K562 (cell line): Measurements from ENCODE around the gene SIRPG. TPM values are rescaled to one million over a fixed set of nuclear protein-coding genes. Genes with fewer than 3 reads are reported as not detected.

Source experiments
- ATAC-seq: fragments of 200-7000 bp; cut with Tn5 transposase; 3 replicates; pipeline ENCODE4 v1.9.1; 2020; ENCODE audit warnings: moderate library complexity
- Bru-seq: library from RNA; stranded (reverse); fragments of 400-500 nt; gene quantifications from one replicate; lab custom pipeline; 2021; lab: Mats Ljungman, UMichigan
- BruChase-seq, 2 experiments: library from RNA; stranded (reverse); fragments of 400-500 nt; gene quantifications; one replicate each; lab custom pipeline; 2021; lab: Mats Ljungman, UMichigan
- BruUV-seq: library from RNA; stranded (reverse); fragments of 400-500 nt; replicated peaks from 2 replicates; lab custom pipeline; 2021; lab: Mats Ljungman, UMichigan
- CTCF ChIA-PET: fragments of 300-600 bp; formaldehyde crosslinking; extraction: SDS; loops from one replicate; lab custom pipeline; 2021; ENCODE audit warnings: low intra/inter-chr PET ratio; lab: Yijun Ruan, JAX
- POLR2A ChIA-PET: fragments of 300-600, 350-650 bp; sonication (Branson Sonifier 250); formaldehyde crosslinking; extraction: SDS; loops from one replicate; lab custom pipeline; 2021; ENCODE audit warnings: antibody characterized with exemption, inconsistent platforms; lab: Yijun Ruan, JAX
- DNase-seq, 4 experiments: peaks; one replicate each; pipeline versions ENCODE4 v3.0.0 to v3.0.0-alpha.2; 2011 to 2018; ENCODE audit warnings: low spot score in 3 of 4, mixed read lengths in 3 of 4; ENCODE audit errors: extremely low read depth in 1 of 4
- FAIRE-seq: peaks from 2 replicates; lab custom pipeline; 2011; peaks lifted over from hg19 to GRCh38; lab: Jason Lieb, UNC
- H2AFZ ChIP-seq: 2 replicates; pipeline ENCODE4 v1.6.0; 2011; ENCODE audit warnings: low read depth, low read length, control low read depth, inconsistent platforms
- H3K27ac ChIP-seq: fragments of 200-600 bp; 3 replicates; pipeline ENCODE4 v1.8.0; 2011; ENCODE audit warnings: low read depth, mild to moderate bottlenecking, control low read depth, inconsistent platforms, low read length, moderate library complexity, mixed read lengths; ENCODE audit errors: extremely low read depth
- H3K27me3 ChIP-seq, 2 experiments: fragments of 300-600 bp in 1 of 2; 2 replicates in 1 of 2; 3 replicates in 1 of 2; pipeline versions ENCODE4 v1.6.0 to v1.8.0; 2011; ENCODE audit warnings: inconsistent platforms in 2 of 2, low read length in 2 of 2, mild to moderate bottlenecking in 1 of 2, mixed read lengths in 1 of 2, moderate library complexity in 1 of 2; ENCODE audit not compliant: control insufficient read depth in 2 of 2, insufficient read depth in 2 of 2
- H3K36me3 ChIP-seq: fragments of 300-600 bp; 3 replicates; pipeline ENCODE4 v1.8.0; 2011; ENCODE audit warnings: mild to moderate bottlenecking, low read length, inconsistent platforms; ENCODE audit not compliant: control insufficient read depth, insufficient read depth
- H3K4me1 ChIP-seq, 2 experiments: fragments of 200-600 bp in 1 of 2; replicated peaks in 1 of 2; 2 replicates in 1 of 2; 3 replicates in 1 of 2; pipeline versions ENCODE4 v1.5.1 to v1.8.0; 2011; ENCODE audit warnings: inconsistent platforms in 2 of 2, low read length in 2 of 2, mild to moderate bottlenecking in 1 of 2, mixed read lengths in 1 of 2, moderate library complexity in 1 of 2; ENCODE audit not compliant: control insufficient read depth in 2 of 2, insufficient read depth in 2 of 2
- H3K4me2 ChIP-seq: 2 replicates; pipeline ENCODE4 v1.6.1; 2011; ENCODE audit warnings: low read length, control low read depth, inconsistent platforms, mixed read lengths; ENCODE audit not compliant: insufficient read depth
- H3K4me3 ChIP-seq: fragments of 200-600 bp; sonication (generic), shearing (Covaris generic); 2 replicates; pipeline ENCODE4 v1.5.1; 2016; ENCODE audit warnings: control low read depth, inconsistent platforms
- H3K79me2 ChIP-seq: fragments of 200-600 bp; 3 replicates; pipeline ENCODE4 v1.8.0; 2011; ENCODE audit warnings: low read length, inconsistent platforms; ENCODE audit not compliant: control insufficient read depth, insufficient read depth
- H3K9ac ChIP-seq, 2 experiments: 2 replicates each; pipeline versions ENCODE4 v1.6.0 to v1.6.1; 2011; ENCODE audit warnings: low read depth in 2 of 2, low read length in 2 of 2, control low read depth in 1 of 2, inconsistent platforms in 1 of 2, mild to moderate bottlenecking in 1 of 2, mixed read lengths in 1 of 2; ENCODE audit not compliant: insufficient read depth in 1 of 2
- H3K9me1 ChIP-seq: one replicate; pipeline ENCODE4 v1.6.0; 2011; ENCODE audit warnings: inconsistent platforms, mild to moderate bottlenecking, low read length, moderate library complexity; ENCODE audit not compliant: control insufficient read depth, insufficient read depth
- H3K9me3 ChIP-seq: replicated peaks from 2 replicates; pipeline ENCODE4 v1.5.1; 2011; ENCODE audit warnings: low read depth, low read length, inconsistent platforms; ENCODE audit not compliant: control insufficient read depth, insufficient read depth
- H4K20me1 ChIP-seq: replicated peaks from 2 replicates; pipeline ENCODE4 v1.6.1; 2011; ENCODE audit warnings: low read length, inconsistent platforms, mixed read lengths; ENCODE audit not compliant: control insufficient read depth, insufficient read depth
- CUX1 ChIP-seq: fragments of 200-800 bp; sonication (Bioruptor generic); IDR thresholded peaks from 2 replicates; pipeline ENCODE4 v1.6.1; 2016; ENCODE audit warnings: missing genetic modification characterization, missing compliant biosample characterization
- RCOR1 ChIP-seq, 2 experiments: IDR thresholded peaks; 2 replicates each; pipeline ENCODE4 v1.6.1; 2012; ENCODE audit warnings: low read depth in 2 of 2, low read length in 2 of 2, borderline replicate concordance in 1 of 2, improper control_type of control experiment in 1 of 2
- SNAPC5 ChIP-seq: fragments of 250-450 bp; sonication (Bioruptor Pico); IDR thresholded peaks from 2 replicates; pipeline ENCODE4 v1.8.0; 2021; ENCODE audit warnings: moderate library complexity, mild to moderate bottlenecking, inconsistent platforms
- ZNF124 ChIP-seq: sonication (generic); formaldehyde crosslinking; IDR thresholded peaks from 2 replicates; pipeline ENCODE4 v1.8.1; 2022; ENCODE audit warnings: missing genetic modification reagents
- WGBS: fragments of 100-300 bp; shearing (Covaris generic); methylation state at CpG from one replicate; pipeline ENCODE4 v1.1.6; 2016; ENCODE audit warnings: low coverage, mixed read lengths; ENCODE audit not compliant: insufficient coverage; ENCODE audit errors: missing lambda C conversion rate; 5-methylcytosine and 5-hydroxymethylcytosine counted together
- in situ Hi-C: fragments of 300-500 bp; cut with MboI; formaldehyde crosslinking; loops from 4 replicates; pipeline ENCODE4 v1.15.0; 2018; ENCODE audit warnings: inconsistent platforms, mixed read lengths
- intact Hi-C: fragments of 100-400 bp; cut with micrococcal nuclease; formaldehyde crosslinking; loops from 2 replicates; pipeline ENCODE4 v1.14.2; 2022
- long read RNA-seq, 3 experiments: library from polyadenylated mRNA in 2 of 3; library from RNA in 1 of 3; unstranded in 2 of 3; stranded (forward) in 1 of 3; transcript quantifications; one replicate each; pipeline ENCODE4 v2.0.0, GENCODE V29; 2019 to 2022
- polyA minus RNA-seq, 3 experiments: library from RNA; depleted of rRNA, polyadenylated mRNA; stranded (reverse); fragments of >200 nt; gene quantifications; 2 replicates each; pipeline ENCODE4 v1.2.3, GENCODE V29; 2011
- polyA plus RNA-seq, 8 experiments: library from polyadenylated mRNA; depleted of rRNA in 4 of 8; stranded (reverse) in 5 of 8; unstranded in 3 of 8; fragments of >200 nt; fragmentation: Nextera tagmentation in 2 of 8; fragmentation: Illumina TruSeq in 1 of 8; extraction: Ambion mirVana in 2 of 8; extraction: Trizol in 1 of 8; gene quantifications; 2 replicates each; pipeline versions ENCODE4 v1.2.1 to v1.2.3, GENCODE V29; 2011 to 2014; ENCODE audit warnings: inconsistent platforms in 1 of 8, missing spikeins in 1 of 8
- total RNA-seq, 7 experiments: library from RNA; depleted of rRNA in 6 of 7; stranded (reverse); fragments of >200 nt in 6 of 7; fragmentation: Illumina TruSeq in 2 of 7; extraction: Trizol in 2 of 7; gene quantifications; 2 replicates each; pipeline versions ENCODE4 v1.2.1 to v1.2.3, GENCODE V29; 2011 to 2021; ENCODE audit warnings: low replicate concordance in 1 of 7

Gene SIRPG
- total RNA-seq (2011; cell fraction: chromatin; rRNA removed; ENCODE audit: low replicate concordance): not detected in 2 replicates
- total RNA-seq (2011; cell fraction: nucleolus; rRNA removed): not detected in 2 replicates
- total RNA-seq (2011; cell fraction: nucleoplasm; rRNA removed): not detected in 2 replicates
- total RNA-seq (2014; rRNA removed) (not detected in 2 replicates), total RNA-seq (2014; rRNA removed; fragmentation: Illumina TruSeq; extraction: Trizol) (not detected in 2 replicates), total RNA-seq (2015; rRNA removed; fragmentation: Illumina TruSeq; extraction: Trizol) (not detected in 2 replicates), total RNA-seq (2021) (not detected in 2 replicates), polyA plus RNA-seq (2011; rRNA removed) (not detected in 2 replicates), polyA plus RNA-seq (2014; fragmentation: Illumina TruSeq; extraction: Trizol) (not detected in 2 replicates), polyA plus RNA-seq (2014; fragmentation: Nextera tagmentation; extraction: Ambion mirVana) (not detected), polyA plus RNA-seq (2014; rRNA removed) (not detected in 2 replicates), polyA minus RNA-seq (2011; rRNA and poly(A)+ RNA removed) (not detected in 2 replicates), Bru-seq, nascent RNA (not detected), BruChase-seq, experiment 1, labeled RNA remaining after a 2-hour chase (not detected), BruChase-seq, experiment 2, labeled RNA remaining after a 6-hour chase (not detected)
- polyA plus RNA-seq (2011; cell fraction: cytosol; rRNA removed): not detected in 2 replicates
- not detected in 2 replicates for polyA plus RNA-seq (2011; cell fraction: nucleus; rRNA removed)
- not detected in 2 replicates for polyA plus RNA-seq (2012)
- polyA minus RNA-seq (2011; cell fraction: cytosol; rRNA and poly(A)+ RNA removed): not detected in 2 replicates
- not detected in 2 replicates for polyA minus RNA-seq (2011; cell fraction: nucleus; rRNA and poly(A)+ RNA removed)
- long read RNA-seq, experiment 1: 0 reads
- long read RNA-seq, experiment 2: 0 reads
- long read RNA-seq, experiment 3: 0 reads

- in situ Hi-C loops (no loop called here), intact Hi-C loops (no loop called here)
- H3K9me3 ChIP-seq: no peaks in the 10 kb centered on the region
- ATAC-seq (no peak), FAIRE-seq (no peak), DNase-seq (no peak)
- BruUV-seq: no TSS peak
- no peak within 1 kb of the TSS for H3K4me3 ChIP-seq
- H2AFZ ChIP-seq: no peak within 1 kb of the TSS
- WGBS: 1% methylated on average over 5 of the region's 5 CpGs
- H3K36me3 ChIP-seq: no peaks in the 10 kb centered on the region
- H4K20me1 ChIP-seq: no peaks in the 10 kb centered on the region
- no peak within 1 kb of the TSS for H3K4me2 ChIP-seq
- no peaks in the 10 kb centered on the region; a peak in 1 of 5 replicates for H3K27me3 ChIP-seq
- no peaks in the 10 kb centered on the region for H3K9me1 ChIP-seq
- ChIA-PET POLR2A (no interaction called here), CTCF (no interaction called here)
- H3K4me1 ChIP-seq: no peaks in the 10 kb centered on the region
- no peaks in the 10 kb centered on the region for H3K79me2 ChIP-seq
- H3K9ac ChIP-seq: no peak within 1 kb of the TSS
- H3K27ac ChIP-seq: no peak within 1 kb of the TSS
- TF ChIP-seq ZNF124 (CRISPR knock-in tag) (no peak), CUX1 (no peak), RCOR1 (IDR thresholded peaks at IDR 0.05; ENCODE audit: borderline replicate concordance in 1 of 2, low read depth in 2 of 2, low read length in 2 of 2) (no peak), SNAPC5 (CRISPR knock-in tag) (no peak)
These were observed at the start of gene SIRPG for GRCh38 chr20:1657556-1658334. Gene SIRPG, minus strand, starts transcription at chr20:1657779. Its CDS starts 65 bp downstream, at chr20:1657714.
